HepG2 (cell line): ENCODE data around the gene RRBP1. TPM values are rescaled to one million over a fixed set of nuclear protein-coding genes. Genes with fewer than 3 reads are reported as not detected.

Experiments
- ARHGAP35 ChIP-seq: sonication (generic); formaldehyde crosslinking; IDR thresholded peaks from 2 replicates; pipeline ENCODE4 v1.9.0; 2022; ENCODE audit warnings: mild to moderate bottlenecking, inconsistent platforms, moderate library complexity, missing genetic modification reagents, borderline replicate concordance
- CBX2 ChIP-seq, 2 experiments: fragments of 200-600 bp in 1 of 2; sonication (generic); formaldehyde crosslinking in 1 of 2; IDR thresholded peaks; 2 replicates each; pipeline versions ENCODE4 v1.7.0 to v1.8.1; 2018 to 2022; ENCODE audit warnings: low read depth in 2 of 2, low read length in 1 of 2, mild to moderate bottlenecking in 1 of 2, missing genetic modification reagents in 1 of 2
- CENPT ChIP-seq: sonication (generic); formaldehyde crosslinking; IDR thresholded peaks from 2 replicates; pipeline ENCODE4 v1.8.0; 2022; ENCODE audit warnings: low read depth, mild to moderate bottlenecking, moderate library complexity, missing genetic modification reagents
- CERS6 ChIP-seq: sonication (generic); formaldehyde crosslinking; IDR thresholded peaks from 2 replicates; pipeline ENCODE4 v1.5.0; 2020; ENCODE audit warnings: missing genetic modification reagents
- HDAC1 ChIP-seq: sonication (generic); formaldehyde crosslinking; IDR thresholded peaks from 2 replicates; pipeline ENCODE4 v1.5.1; 2020; ENCODE audit warnings: mild to moderate bottlenecking, missing genetic modification reagents
- KLF11 ChIP-seq: IDR thresholded peaks from 2 replicates; pipeline ENCODE4 v1.6.1; 2016; ENCODE audit warnings: missing compliant biosample characterization
- NFE2L2 ChIP-seq: fragments of 150-350 bp; IDR thresholded peaks from 2 replicates; pipeline ENCODE4 v1.6.1; 2014; ENCODE audit warnings: low read length
- NFIC ChIP-seq: IDR thresholded peaks from 2 replicates; pipeline ENCODE4 v1.6.1; 2012; ENCODE audit warnings: mild to moderate bottlenecking, low read length, inconsistent platforms
- NFKB2 ChIP-seq: sonication (generic); formaldehyde crosslinking; IDR thresholded peaks from 2 replicates; pipeline ENCODE4 v1.4.0; 2020; ENCODE audit warnings: missing genetic modification reagents, borderline replicate concordance
- RBFOX2 ChIP-seq: fragments of 200-400 bp; formaldehyde crosslinking; IDR thresholded peaks from 2 replicates; pipeline ENCODE4 v1.6.1; 2017; ENCODE audit warnings: low read depth, mild to moderate bottlenecking, low read length
- SP1 ChIP-seq, 2 experiments: fragments of 450-650 bp in 1 of 2; sonication (generic) in 1 of 2; formaldehyde crosslinking in 1 of 2; IDR thresholded peaks; 2 replicates each; pipeline versions ENCODE4 v1.4.0 to v1.6.1; 2016 to 2020; ENCODE audit warnings: missing genetic modification reagents in 1 of 2
- ZNF350 ChIP-seq: sonication (generic); formaldehyde crosslinking; IDR thresholded peaks from 2 replicates; pipeline ENCODE4 v1.4.0; 2020; ENCODE audit warnings: mild to moderate bottlenecking, low read depth, missing genetic modification reagents, borderline replicate concordance
- ZNF362 ChIP-seq: sonication (generic); formaldehyde crosslinking; IDR thresholded peaks from 2 replicates; pipeline ENCODE4 v1.4.0; 2020; ENCODE audit warnings: missing genetic modification reagents, mild to moderate bottlenecking, borderline replicate concordance
- ZNF382 ChIP-seq: sonication (generic); formaldehyde crosslinking; IDR thresholded peaks from 2 replicates; pipeline ENCODE4 v1.5.0; 2020; ENCODE audit warnings: missing genetic modification reagents, mild to moderate bottlenecking, borderline replicate concordance
- ZSCAN21 ChIP-seq: sonication (generic); formaldehyde crosslinking; IDR thresholded peaks from 2 replicates; pipeline ENCODE4 v1.8.0; 2022; ENCODE audit warnings: mild to moderate bottlenecking, missing genetic modification reagents, moderate library complexity, borderline replicate concordance
- ZSCAN25 ChIP-seq: sonication (generic); formaldehyde crosslinking; IDR thresholded peaks from 2 replicates; pipeline ENCODE4 v1.8.0; 2022; ENCODE audit warnings: mild to moderate bottlenecking, missing genetic modification reagents
- polyA plus RNA-seq, 8 experiments: library from polyadenylated mRNA; depleted of rRNA in 3 of 8; stranded (reverse) in 7 of 8; unstranded in 1 of 8; fragments of >200 nt; fragmentation: Illumina TruSeq in 4 of 8; extraction: Trizol in 4 of 8; gene quantifications; 2 replicates each; pipeline versions ENCODE4 v1.2.1 to v1.2.3, GENCODE V29; 2011 to 2016; ENCODE audit warnings: low read depth in 4 of 8, missing spikeins in 1 of 8, mixed read lengths in 1 of 8; ENCODE audit not compliant: insufficient read depth in 1 of 8
- total RNA-seq, 5 experiments: library from RNA; depleted of rRNA; stranded (reverse); fragments of >200 nt; fragmentation: Illumina TruSeq; extraction: Trizol; gene quantifications; 2 replicates each; pipeline ENCODE4 v1.2.3, GENCODE V29; 2016; ENCODE audit warnings: low read depth in 1 of 5
- TF ChIP-seq, protein P1 (sequence below): sonication (generic); formaldehyde crosslinking; IDR thresholded peaks from 2 replicates; pipeline ENCODE4 v1.4.0; 2020; ENCODE audit warnings: missing genetic modification reagents, borderline replicate concordance
- TF ChIP-seq, protein P2 (sequence below): fragments of 450-650 bp; IDR thresholded peaks from 2 replicates; pipeline ENCODE4 v1.6.1; 2017; ENCODE audit warnings: mild to moderate bottlenecking
- TF ChIP-seq, protein P3 (sequence below): sonication (generic); formaldehyde crosslinking; IDR thresholded peaks from 2 replicates; pipeline ENCODE4 v1.8.1; 2022; ENCODE audit warnings: mild to moderate bottlenecking, missing genetic modification reagents

Gene RRBP1
- total and polyA plus RNA-seq, 2 of the 13 experiments (the other 11 are each of a cell fraction or from before 2014, with no cell fraction given), result 150 to 222 TPM

DNA sequence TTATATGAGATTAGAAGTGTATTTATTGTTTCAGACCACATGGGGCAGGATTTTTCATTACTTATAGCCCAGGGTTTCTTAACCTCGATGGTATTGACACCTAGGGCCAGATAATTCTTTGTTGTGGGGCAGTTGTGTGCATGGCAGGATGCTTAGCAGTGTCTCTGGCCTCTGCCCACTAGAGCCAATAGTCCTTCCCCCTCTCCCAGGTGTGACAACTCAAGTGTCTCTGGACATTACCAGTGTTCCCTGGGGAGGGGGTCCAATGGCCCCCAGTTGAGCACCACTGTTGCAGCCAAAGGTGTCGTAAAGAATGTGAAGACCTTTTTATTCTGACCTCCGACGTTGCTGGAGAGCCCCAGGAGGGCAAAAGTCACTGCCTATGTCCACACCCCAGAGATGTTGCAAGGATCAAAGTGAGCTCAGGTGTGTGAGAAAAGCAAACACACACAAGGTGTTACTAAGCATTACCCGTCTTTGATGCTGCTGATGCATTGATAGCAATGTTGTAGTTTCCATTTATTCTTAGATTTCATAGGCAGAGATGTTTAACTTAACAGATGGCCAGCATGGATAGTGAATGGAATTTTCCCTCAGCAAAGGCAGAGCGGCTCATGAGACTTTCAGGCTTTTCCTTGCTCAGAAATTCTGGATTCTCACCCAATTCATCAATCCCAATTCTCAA, 39.9 kb upstream of the RRBP1 start (continued):
- TF ChIP-seq, protein P1, sequence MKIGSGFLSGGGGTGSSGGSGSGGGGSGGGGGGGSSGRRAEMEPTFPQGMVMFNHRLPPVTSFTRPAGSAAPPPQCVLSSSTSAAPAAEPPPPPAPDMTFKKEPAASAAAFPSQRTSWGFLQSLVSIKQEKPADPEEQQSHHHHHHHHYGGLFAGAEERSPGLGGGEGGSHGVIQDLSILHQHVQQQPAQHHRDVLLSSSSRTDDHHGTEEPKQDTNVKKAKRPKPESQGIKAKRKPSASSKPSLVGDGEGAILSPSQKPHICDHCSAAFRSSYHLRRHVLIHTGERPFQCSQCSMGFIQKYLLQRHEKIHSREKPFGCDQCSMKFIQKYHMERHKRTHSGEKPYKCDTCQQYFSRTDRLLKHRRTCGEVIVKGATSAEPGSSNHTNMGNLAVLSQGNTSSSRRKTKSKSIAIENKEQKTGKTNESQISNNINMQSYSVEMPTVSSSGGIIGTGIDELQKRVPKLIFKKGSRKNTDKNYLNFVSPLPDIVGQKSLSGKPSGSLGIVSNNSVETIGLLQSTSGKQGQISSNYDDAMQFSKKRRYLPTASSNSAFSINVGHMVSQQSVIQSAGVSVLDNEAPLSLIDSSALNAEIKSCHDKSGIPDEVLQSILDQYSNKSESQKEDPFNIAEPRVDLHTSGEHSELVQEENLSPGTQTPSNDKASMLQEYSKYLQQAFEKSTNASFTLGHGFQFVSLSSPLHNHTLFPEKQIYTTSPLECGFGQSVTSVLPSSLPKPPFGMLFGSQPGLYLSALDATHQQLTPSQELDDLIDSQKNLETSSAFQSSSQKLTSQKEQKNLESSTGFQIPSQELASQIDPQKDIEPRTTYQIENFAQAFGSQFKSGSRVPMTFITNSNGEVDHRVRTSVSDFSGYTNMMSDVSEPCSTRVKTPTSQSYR (CRISPR knock-in tag), result peak; percentile 91
- TF ChIP-seq ZSCAN25 (0 out of 2 replicates have a peak, but pooled peaks have one; percentile 52), ZNF382 (CRISPR knock-in tag) (no peak), NFIC (peak; percentile 100), CENPT (CRISPR knock-in tag) (peak; percentile 45; the same call in 1 of the 2 replicates), CBX2 (IDR thresholded peaks at IDR 0.05; ENCODE audit: low read depth, low read length) (no peak), CBX2 (CRISPR knock-in tag; IDR thresholded peaks at IDR 0.05; ENCODE audit: low read depth) (0 out of 2 replicates have a peak, but pooled peaks have one; percentile 59), KLF11 (peak; percentile 96), ZNF350 (CRISPR knock-in tag) (peak; percentile 94), NFE2L2 (no peak), ARHGAP35 (CRISPR knock-in tag) (no peak), RBFOX2 (no peak), ZSCAN21 (CRISPR knock-in tag) (peak; percentile 92), NFKB2 (CRISPR knock-in tag) (peak; percentile 29; the same call in 1 of the 2 replicates), HDAC1 (CRISPR knock-in tag) (peak; percentile 99), CERS6 (CRISPR knock-in tag) (no peak; the same call in 1 of the 2 replicates), SP1 (IDR thresholded peaks at IDR 0.05) (no peak), SP1 (CRISPR knock-in tag; IDR thresholded peaks at IDR 0.05) (peak; percentile 81; the same call in 1 of the 2 replicates), ZNF362 (CRISPR knock-in tag) (peak; percentile 81; the same call in 1 of the 2 replicates)
- TF ChIP-seq, protein P2, sequence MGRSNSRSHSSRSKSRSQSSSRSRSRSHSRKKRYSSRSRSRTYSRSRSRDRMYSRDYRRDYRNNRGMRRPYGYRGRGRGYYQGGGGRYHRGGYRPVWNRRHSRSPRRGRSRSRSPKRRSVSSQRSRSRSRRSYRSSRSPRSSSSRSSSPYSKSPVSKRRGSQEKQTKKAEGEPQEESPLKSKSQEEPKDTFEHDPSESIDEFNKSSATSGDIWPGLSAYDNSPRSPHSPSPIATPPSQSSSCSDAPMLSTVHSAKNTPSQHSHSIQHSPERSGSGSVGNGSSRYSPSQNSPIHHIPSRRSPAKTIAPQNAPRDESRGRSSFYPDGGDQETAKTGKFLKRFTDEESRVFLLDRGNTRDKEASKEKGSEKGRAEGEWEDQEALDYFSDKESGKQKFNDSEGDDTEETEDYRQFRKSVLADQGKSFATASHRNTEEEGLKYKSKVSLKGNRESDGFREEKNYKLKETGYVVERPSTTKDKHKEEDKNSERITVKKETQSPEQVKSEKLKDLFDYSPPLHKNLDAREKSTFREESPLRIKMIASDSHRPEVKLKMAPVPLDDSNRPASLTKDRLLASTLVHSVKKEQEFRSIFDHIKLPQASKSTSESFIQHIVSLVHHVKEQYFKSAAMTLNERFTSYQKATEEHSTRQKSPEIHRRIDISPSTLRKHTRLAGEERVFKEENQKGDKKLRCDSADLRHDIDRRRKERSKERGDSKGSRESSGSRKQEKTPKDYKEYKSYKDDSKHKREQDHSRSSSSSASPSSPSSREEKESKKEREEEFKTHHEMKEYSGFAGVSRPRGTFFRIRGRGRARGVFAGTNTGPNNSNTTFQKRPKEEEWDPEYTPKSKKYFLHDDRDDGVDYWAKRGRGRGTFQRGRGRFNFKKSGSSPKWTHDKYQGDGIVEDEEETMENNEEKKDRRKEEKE, result no peak
- TF ChIP-seq, protein P3, sequence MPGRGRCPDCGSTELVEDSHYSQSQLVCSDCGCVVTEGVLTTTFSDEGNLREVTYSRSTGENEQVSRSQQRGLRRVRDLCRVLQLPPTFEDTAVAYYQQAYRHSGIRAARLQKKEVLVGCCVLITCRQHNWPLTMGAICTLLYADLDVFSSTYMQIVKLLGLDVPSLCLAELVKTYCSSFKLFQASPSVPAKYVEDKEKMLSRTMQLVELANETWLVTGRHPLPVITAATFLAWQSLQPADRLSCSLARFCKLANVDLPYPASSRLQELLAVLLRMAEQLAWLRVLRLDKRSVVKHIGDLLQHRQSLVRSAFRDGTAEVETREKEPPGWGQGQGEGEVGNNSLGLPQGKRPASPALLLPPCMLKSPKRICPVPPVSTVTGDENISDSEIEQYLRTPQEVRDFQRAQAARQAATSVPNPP (CRISPR knock-in tag), result peak; percentile 91; the same call in 1 of the 2 replicates
